SK-N-SH (cell line): ENCODE data around the gene SCN4A. TPM values are rescaled to one million over a fixed set of nuclear protein-coding genes. Genes with fewer than 3 reads are reported as not detected.

Experiments
- CTCF ChIA-PET: fragments of 300-600, 350-600 bp; formaldehyde crosslinking; extraction: SDS; loops from one replicate; lab custom pipeline; 2021; lab: Yijun Ruan, JAX
- POLR2A ChIA-PET: fragments of 350-600 bp; sonication (Branson Sonifier 250); formaldehyde crosslinking; extraction: SDS; loops from one replicate; lab custom pipeline; 2020; ENCODE audit warnings: antibody characterized with exemption, inconsistent platforms; lab: Yijun Ruan, JAX
- DNase-seq: peaks from one replicate; pipeline ENCODE4 v3.0.0; 2012
- H2AFZ ChIP-seq: fragments of 200-600 bp; sonication (generic); 2 replicates; pipeline ENCODE4 v1.8.1; 2016; ENCODE audit warnings: antibody characterized with exemption, mild to moderate bottlenecking, low read depth
- H3F3A ChIP-seq: fragments of 200-600 bp; sonication (generic); replicated peaks from 2 replicates; pipeline ENCODE3; 2016; ENCODE audit warnings: antibody characterized with exemption, mild to moderate bottlenecking; ENCODE audit not compliant: insufficient read depth
- H3K27ac ChIP-seq, 2 experiments: fragments of 200-500 bp in 1 of 2; fragments of 200-600 bp in 1 of 2; sonication (Bioruptor generic) in 1 of 2; sonication (generic), shearing (Covaris generic) in 1 of 2; 2 replicates each; pipeline versions ENCODE4 v1.5.1 to v1.6.1; 2014 to 2016; ENCODE audit warnings: low read depth in 2 of 2, inconsistent platforms in 1 of 2, low read length in 1 of 2, mild to moderate bottlenecking in 1 of 2, mixed read lengths in 1 of 2
- H3K27me3 ChIP-seq: fragments of 200-600 bp; sonication (generic), shearing (Covaris generic); 2 replicates; pipeline ENCODE4 v1.6.1; 2016; ENCODE audit warnings: mixed run types; ENCODE audit not compliant: insufficient read depth
- H3K36me3 ChIP-seq, 2 experiments: fragments of 200-500 bp in 1 of 2; fragments of 200-600 bp in 1 of 2; sonication (Bioruptor generic) in 1 of 2; sonication (generic) in 1 of 2; replicated peaks in 1 of 2; 2 replicates each; pipeline versions ENCODE3 to v1.5.1; 2014 to 2016; ENCODE audit warnings: low read length in 1 of 2, mild to moderate bottlenecking in 1 of 2; ENCODE audit not compliant: insufficient read depth in 2 of 2, control insufficient read depth in 1 of 2
- H3K4me1 ChIP-seq, 2 experiments: fragments of 200-500 bp in 1 of 2; fragments of 200-600 bp in 1 of 2; sonication (Bioruptor generic) in 1 of 2; sonication (generic), shearing (Covaris generic) in 1 of 2; 2 replicates each; pipeline versions ENCODE4 v1.5.1 to v1.6.1; 2014 to 2016; ENCODE audit warnings: low read depth in 1 of 2, low read length in 1 of 2, mixed run types in 1 of 2; ENCODE audit not compliant: insufficient read depth in 2 of 2, control insufficient read depth in 1 of 2
- H3K4me2 ChIP-seq: fragments of 200-600 bp; sonication (generic), shearing (Covaris generic); 2 replicates; pipeline ENCODE4 v1.6.1; 2017; ENCODE audit warnings: mixed run types
- H3K4me3 ChIP-seq, 2 experiments: fragments of 200-500 bp in 1 of 2; fragments of 200-600 bp in 1 of 2; sonication (Bioruptor generic) in 1 of 2; sonication (generic), shearing (Covaris generic) in 1 of 2; 2 replicates each; pipeline versions ENCODE4 v1.5.1 to v1.8.1; 2014 to 2016; ENCODE audit warnings: low read depth in 2 of 2, inconsistent platforms in 1 of 2, low read length in 1 of 2, mild to moderate bottlenecking in 1 of 2, mixed read lengths in 1 of 2, moderate library complexity in 1 of 2
- H3K79me2 ChIP-seq: fragments of 200-600 bp; sonication (generic); 2 replicates; pipeline ENCODE4 v1.8.1; 2017; ENCODE audit warnings: mild to moderate bottlenecking; ENCODE audit not compliant: insufficient read depth
- H3K9ac ChIP-seq: fragments of 200-600 bp; sonication (generic); 2 replicates; pipeline ENCODE4 v1.6.1; 2017; ENCODE audit warnings: mixed run types
- H3K9me2 ChIP-seq: fragments of 200-600 bp; sonication (generic); 2 replicates; pipeline ENCODE4 v1.6.1; 2017; ENCODE audit warnings: mixed run types
- H3K9me3 ChIP-seq: fragments of 200-600 bp; sonication (generic); 2 replicates; pipeline ENCODE4 v1.6.1; 2017; ENCODE audit warnings: mixed run types, mild to moderate bottlenecking, moderate library complexity
- H4K20me1 ChIP-seq: fragments of 200-600 bp; sonication (generic); 2 replicates; pipeline ENCODE4 v1.6.1; 2017; ENCODE audit warnings: mild to moderate bottlenecking, mixed run types; ENCODE audit not compliant: insufficient read depth
- EZH2phosphoT487 ChIP-seq: fragments of 200-600 bp; sonication (generic); IDR thresholded peaks from 2 replicates; pipeline ENCODE4 v1.6.1; 2017; ENCODE audit warnings: low read depth, mixed run types, mild to moderate bottlenecking, antibody characterized with exemption, moderate library complexity, borderline replicate concordance
- GABPA ChIP-seq: IDR thresholded peaks from 2 replicates; pipeline ENCODE4 v1.4.0; 2012; ENCODE audit warnings: low read depth, mild to moderate bottlenecking
- GATA2 ChIP-seq: sonication (generic); formaldehyde crosslinking; IDR thresholded peaks from 2 replicates; pipeline ENCODE4 v1.5.0; 2020; ENCODE audit warnings: mild to moderate bottlenecking, missing genetic modification reagents
- MEF2A ChIP-seq: IDR thresholded peaks from 2 replicates; pipeline ENCODE4 v1.4.0; 2012; ENCODE audit warnings: low read depth, borderline replicate concordance
- MXI1 ChIP-seq: IDR thresholded peaks from 2 replicates; pipeline ENCODE4 v1.6.1; 2012; ENCODE audit warnings: mild to moderate bottlenecking, low read depth, low read length, improper control_type of control experiment
- NFIC ChIP-seq: IDR thresholded peaks from 2 replicates; pipeline ENCODE4 v1.4.0; 2012; ENCODE audit warnings: borderline replicate concordance
- NRF1 ChIP-seq: IDR thresholded peaks from 2 replicates; pipeline ENCODE4 v1.6.1; 2012; ENCODE audit warnings: low read depth, mild to moderate bottlenecking, low read length
- RCOR1 ChIP-seq: fragments of 150-350 bp; IDR thresholded peaks from 2 replicates; pipeline ENCODE4 v1.6.1; 2017; ENCODE audit warnings: antibody characterized with exemption, low read length
- RFX5 ChIP-seq: IDR thresholded peaks from 2 replicates; pipeline ENCODE4 v1.6.1; 2012; ENCODE audit warnings: mild to moderate bottlenecking, improper control_type of control experiment, low read length
- SIN3A ChIP-seq: IDR thresholded peaks from 2 replicates; pipeline ENCODE4 v1.6.1; 2012; ENCODE audit warnings: low read depth, mild to moderate bottlenecking, low read length, moderate library complexity, borderline replicate concordance
- TAF1 ChIP-seq: IDR thresholded peaks from 2 replicates; pipeline ENCODE4 v1.6.1; 2012; ENCODE audit warnings: low read depth, mild to moderate bottlenecking, low read length, moderate library complexity, borderline replicate concordance
- TCF12 ChIP-seq: IDR thresholded peaks from 2 replicates; pipeline ENCODE4 v1.4.0; 2012
- TEAD4 ChIP-seq: IDR thresholded peaks from 2 replicates; pipeline ENCODE4 v1.4.0; 2012; ENCODE audit warnings: mild to moderate bottlenecking, borderline replicate concordance; ENCODE audit not compliant: insufficient read depth
- YY1 ChIP-seq: IDR thresholded peaks from 2 replicates; pipeline ENCODE4 v1.4.0; 2012; ENCODE audit warnings: low read depth, mild to moderate bottlenecking
- WGBS: methylation state at CpG from one replicate; pipeline ENCODE4 v1.1.6; 2017; ENCODE audit warnings: low lambda C conversion rate; 5-methylcytosine and 5-hydroxymethylcytosine counted together
- polyA plus RNA-seq, 3 experiments: library from polyadenylated mRNA; depleted of rRNA; stranded (reverse); fragments of >200 nt; gene quantifications; 2 replicates each; pipeline ENCODE4 v1.2.3, GENCODE V29; 2012
- TF ChIP-seq, protein P1 (sequence below): IDR thresholded peaks from 2 replicates; pipeline ENCODE4 v1.4.0; 2012; ENCODE audit warnings: low read depth, borderline replicate concordance
- TF ChIP-seq, protein P2 (sequence below): IDR thresholded peaks from 2 replicates; pipeline ENCODE4 v1.6.1; 2012; ENCODE audit warnings: mild to moderate bottlenecking, low read depth, low read length, moderate library complexity
- TF ChIP-seq, protein P3 (sequence below): fragments of 150-350 bp; IDR thresholded peaks from 2 replicates; pipeline ENCODE4 v1.6.1; 2017; ENCODE audit warnings: antibody characterized with exemption, low read length, low read depth, borderline replicate concordance
- TF ChIP-seq, protein P4 (sequence below): IDR thresholded peaks from 2 replicates; pipeline ENCODE4 v1.4.0; 2012; ENCODE audit warnings: low read depth, borderline replicate concordance

SCN4A gene
- polyA plus RNA-seq, 1 of the 3 experiments (the other 2 are of a cell fraction) = not detected

DNA sequence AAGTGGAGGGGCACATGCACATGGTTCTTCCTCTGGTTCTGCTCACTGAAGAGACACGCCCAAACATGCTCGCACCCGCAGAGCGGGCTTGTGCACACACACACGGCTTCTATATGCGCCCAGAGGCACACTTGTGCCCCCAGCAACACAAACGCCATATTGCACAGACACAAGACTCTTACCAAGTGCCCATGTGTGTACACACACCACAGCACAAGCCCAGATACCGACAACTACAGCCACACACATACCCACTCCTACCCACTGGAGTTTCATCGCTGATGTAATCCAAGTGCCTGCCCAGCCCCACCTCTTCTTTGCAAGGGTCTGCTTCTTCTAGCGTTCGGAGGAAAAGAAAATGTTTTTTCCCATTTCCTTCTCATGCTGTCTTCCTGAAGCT is 18.9 kb upstream of the SCN4A start:
- Histone ChIP-seq H3K9ac (no peak overlapping the region), H3K9me3 (no peaks in the 10 kb centered on the region), H3K27ac (no peak overlapping the region), H3K36me3 (no peaks in the 10 kb centered on the region), H3F3A (no peaks in the 10 kb centered on the region), H3K4me2 (no peak overlapping the region), H2AFZ (no peak overlapping the region), H3K27me3 (peaks cover 27% of the 10 kb centered on the region), H3K4me3 (no peak overlapping the region), H4K20me1 (no peaks in the 10 kb centered on the region), H3K79me2 (no peaks in the 10 kb centered on the region), H3K4me1 (no peaks in the 10 kb centered on the region; a peak in 1 of 4 replicates), H3K9me2 (no peaks in the 10 kb centered on the region)
- ChIA-PET CTCF (interaction anchor here (0.8 to 9.5 kb wide), 6 partner anchors 15 to 109 kb away, joined by 3 to 61 read pairs (median 11); partner anchors contain the start of genes CSHL1 and GH1), POLR2A (no interaction called here)
- no peak for DNase-seq
- TF ChIP-seq, protein P1, sequence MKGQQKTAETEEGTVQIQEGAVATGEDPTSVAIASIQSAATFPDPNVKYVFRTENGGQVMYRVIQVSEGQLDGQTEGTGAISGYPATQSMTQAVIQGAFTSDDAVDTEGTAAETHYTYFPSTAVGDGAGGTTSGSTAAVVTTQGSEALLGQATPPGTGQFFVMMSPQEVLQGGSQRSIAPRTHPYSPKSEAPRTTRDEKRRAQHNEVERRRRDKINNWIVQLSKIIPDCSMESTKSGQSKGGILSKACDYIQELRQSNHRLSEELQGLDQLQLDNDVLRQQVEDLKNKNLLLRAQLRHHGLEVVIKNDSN = no peak
- no peak for TF ChIP-seq TCF12
- 72% methylated on average over 11 of the region's 11 CpGs for whole genome bisulfite sequencing

DNA sequence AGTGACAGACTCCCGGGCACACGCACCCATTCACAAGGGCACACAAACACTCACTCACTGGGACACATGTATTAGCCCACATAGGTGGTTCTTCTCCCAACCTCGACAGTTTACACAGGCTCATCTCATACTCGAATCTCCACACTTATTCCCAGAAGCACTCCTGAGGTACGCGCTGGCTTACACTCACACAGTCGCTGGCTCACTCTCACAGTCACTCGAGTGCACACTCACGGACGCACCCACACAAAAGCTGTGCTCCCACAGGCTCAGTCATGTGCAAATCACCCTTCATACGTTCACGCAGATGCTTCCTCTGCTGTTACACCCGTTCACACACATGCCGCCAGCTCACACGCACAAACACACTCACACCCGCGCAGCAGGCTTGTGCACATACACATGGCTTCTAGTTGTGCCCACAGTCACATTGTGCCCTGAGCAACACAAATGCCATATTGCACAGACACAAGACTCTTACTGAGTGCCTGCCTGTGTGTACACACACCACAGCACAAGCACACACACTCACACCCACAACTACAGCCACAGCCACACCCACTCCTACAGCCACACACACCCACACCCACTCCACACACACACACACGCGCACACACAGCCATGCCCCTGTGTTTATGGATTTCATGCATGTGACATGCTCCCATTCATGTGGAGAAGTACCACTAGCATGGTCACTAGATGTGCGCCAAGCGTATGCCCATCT is 17.1 kb upstream of the SCN4A start:
- Histone ChIP-seq H2AFZ (no peak overlapping the region), H3K36me3 (no peaks in the 10 kb centered on the region), H3K27ac (no peak overlapping the region), H3K9ac (no peak overlapping the region), H3K79me2 (no peaks in the 10 kb centered on the region), H3K4me1 (no peaks in the 10 kb centered on the region; a peak in 1 of 4 replicates), H3K9me2 (no peaks in the 10 kb centered on the region), H3K9me3 (no peaks in the 10 kb centered on the region), H3K4me3 (no peak overlapping the region), H3F3A (no peaks in the 10 kb centered on the region), H3K4me2 (no peak overlapping the region), H4K20me1 (no peaks in the 10 kb centered on the region), H3K27me3 (peaks cover 18% of the 10 kb centered on the region)
- WGBS = 82% methylated on average over 21 of the region's 21 CpGs
- ChIA-PET CTCF (interaction anchor here (0.9 to 4.9 kb wide), 35 partner anchors 8 to 155 kb away, joined by 3 to 89 read pairs (median 4); partner anchors contain the start of genes GH1, ICAM2, PRR29 and SCN4A), POLR2A (no interaction called here)
- DNase-seq = no peak
- TF ChIP-seq TEAD4 (no peak), TAF1 (no peak), GABPA (no peak), NRF1 (no peak), EZH2phosphoT487 (no peak), MEF2A (no peak), RCOR1 (no peak), RFX5 (no peak), SIN3A (no peak), YY1 (no peak), MXI1 (no peak), GATA2 (CRISPR knock-in tag) (no peak), NFIC (no peak)
- TF ChIP-seq, protein P1 = no peak
- TF ChIP-seq, protein P2, sequence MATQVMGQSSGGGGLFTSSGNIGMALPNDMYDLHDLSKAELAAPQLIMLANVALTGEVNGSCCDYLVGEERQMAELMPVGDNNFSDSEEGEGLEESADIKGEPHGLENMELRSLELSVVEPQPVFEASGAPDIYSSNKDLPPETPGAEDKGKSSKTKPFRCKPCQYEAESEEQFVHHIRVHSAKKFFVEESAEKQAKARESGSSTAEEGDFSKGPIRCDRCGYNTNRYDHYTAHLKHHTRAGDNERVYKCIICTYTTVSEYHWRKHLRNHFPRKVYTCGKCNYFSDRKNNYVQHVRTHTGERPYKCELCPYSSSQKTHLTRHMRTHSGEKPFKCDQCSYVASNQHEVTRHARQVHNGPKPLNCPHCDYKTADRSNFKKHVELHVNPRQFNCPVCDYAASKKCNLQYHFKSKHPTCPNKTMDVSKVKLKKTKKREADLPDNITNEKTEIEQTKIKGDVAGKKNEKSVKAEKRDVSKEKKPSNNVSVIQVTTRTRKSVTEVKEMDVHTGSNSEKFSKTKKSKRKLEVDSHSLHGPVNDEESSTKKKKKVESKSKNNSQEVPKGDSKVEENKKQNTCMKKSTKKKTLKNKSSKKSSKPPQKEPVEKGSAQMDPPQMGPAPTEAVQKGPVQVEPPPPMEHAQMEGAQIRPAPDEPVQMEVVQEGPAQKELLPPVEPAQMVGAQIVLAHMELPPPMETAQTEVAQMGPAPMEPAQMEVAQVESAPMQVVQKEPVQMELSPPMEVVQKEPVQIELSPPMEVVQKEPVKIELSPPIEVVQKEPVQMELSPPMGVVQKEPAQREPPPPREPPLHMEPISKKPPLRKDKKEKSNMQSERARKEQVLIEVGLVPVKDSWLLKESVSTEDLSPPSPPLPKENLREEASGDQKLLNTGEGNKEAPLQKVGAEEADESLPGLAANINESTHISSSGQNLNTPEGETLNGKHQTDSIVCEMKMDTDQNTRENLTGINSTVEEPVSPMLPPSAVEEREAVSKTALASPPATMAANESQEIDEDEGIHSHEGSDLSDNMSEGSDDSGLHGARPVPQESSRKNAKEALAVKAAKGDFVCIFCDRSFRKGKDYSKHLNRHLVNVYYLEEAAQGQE = no peak
- TF ChIP-seq, protein P3, sequence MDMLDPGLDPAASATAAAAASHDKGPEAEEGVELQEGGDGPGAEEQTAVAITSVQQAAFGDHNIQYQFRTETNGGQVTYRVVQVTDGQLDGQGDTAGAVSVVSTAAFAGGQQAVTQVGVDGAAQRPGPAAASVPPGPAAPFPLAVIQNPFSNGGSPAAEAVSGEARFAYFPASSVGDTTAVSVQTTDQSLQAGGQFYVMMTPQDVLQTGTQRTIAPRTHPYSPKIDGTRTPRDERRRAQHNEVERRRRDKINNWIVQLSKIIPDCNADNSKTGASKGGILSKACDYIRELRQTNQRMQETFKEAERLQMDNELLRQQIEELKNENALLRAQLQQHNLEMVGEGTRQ = no peak
- TF ChIP-seq, protein P4, sequence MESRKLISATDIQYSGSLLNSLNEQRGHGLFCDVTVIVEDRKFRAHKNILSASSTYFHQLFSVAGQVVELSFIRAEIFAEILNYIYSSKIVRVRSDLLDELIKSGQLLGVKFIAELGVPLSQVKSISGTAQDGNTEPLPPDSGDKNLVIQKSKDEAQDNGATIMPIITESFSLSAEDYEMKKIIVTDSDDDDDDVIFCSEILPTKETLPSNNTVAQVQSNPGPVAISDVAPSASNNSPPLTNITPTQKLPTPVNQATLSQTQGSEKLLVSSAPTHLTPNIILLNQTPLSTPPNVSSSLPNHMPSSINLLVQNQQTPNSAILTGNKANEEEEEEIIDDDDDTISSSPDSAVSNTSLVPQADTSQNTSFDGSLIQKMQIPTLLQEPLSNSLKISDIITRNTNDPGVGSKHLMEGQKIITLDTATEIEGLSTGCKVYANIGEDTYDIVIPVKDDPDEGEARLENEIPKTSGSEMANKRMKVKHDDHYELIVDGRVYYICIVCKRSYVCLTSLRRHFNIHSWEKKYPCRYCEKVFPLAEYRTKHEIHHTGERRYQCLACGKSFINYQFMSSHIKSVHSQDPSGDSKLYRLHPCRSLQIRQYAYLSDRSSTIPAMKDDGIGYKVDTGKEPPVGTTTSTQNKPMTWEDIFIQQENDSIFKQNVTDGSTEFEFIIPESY = no peak
